ENCODE data around the gene APOBEC3A.
A peak's percentile ranks its signal among the peaks of the same experiment; 100 is the strongest.

Gene APOBEC3A

GRCh38 chr22:38957046-38957770 is at the start of gene APOBEC3A:
Gene APOBEC3A, plus strand, starts transcription at chr22:38957609. Its CDS starts 83 bp downstream, at chr22:38957692.
- DNase-seq (ENCODE audit: low spot score), result peak; percentile 43

- no peak for DNase-seq (ENCODE audit: low spot score)
Measured at GRCh38 chr22:38907767-38908166, 49.6 kb upstream of the APOBEC3A start.

DNA sequence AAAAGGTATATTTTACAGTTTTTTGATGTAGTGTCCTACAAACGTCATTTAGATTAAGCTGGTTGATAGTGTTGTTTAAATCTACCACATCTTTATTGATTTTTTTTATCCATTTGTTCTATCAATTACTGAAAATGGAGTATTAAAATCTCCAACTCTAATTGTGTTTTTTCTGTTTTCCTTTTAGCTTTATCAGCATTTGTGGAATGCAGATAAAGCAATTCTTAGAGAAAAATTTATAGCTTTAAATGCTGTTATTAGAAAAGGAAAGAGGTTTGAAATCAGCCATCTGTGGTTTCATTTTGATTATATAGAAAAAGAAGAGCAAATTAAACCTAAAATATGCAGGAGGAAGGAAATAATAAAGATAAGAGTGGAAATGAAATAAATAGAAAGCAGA is 46.0 kb upstream of the APOBEC3A start:
- no peak for DNase-seq (ENCODE audit: low spot score)

- no peak for DNase-seq (ENCODE audit: low spot score)
Measured at GRCh38 chr22:38919631-38920190, 37.7 kb upstream of the APOBEC3A start.

- DNase-seq (ENCODE audit: low spot score), result peak; percentile 65
Measured at GRCh38 chr22:38921120-38921519, 36.3 kb upstream of the APOBEC3A start.

DNA sequence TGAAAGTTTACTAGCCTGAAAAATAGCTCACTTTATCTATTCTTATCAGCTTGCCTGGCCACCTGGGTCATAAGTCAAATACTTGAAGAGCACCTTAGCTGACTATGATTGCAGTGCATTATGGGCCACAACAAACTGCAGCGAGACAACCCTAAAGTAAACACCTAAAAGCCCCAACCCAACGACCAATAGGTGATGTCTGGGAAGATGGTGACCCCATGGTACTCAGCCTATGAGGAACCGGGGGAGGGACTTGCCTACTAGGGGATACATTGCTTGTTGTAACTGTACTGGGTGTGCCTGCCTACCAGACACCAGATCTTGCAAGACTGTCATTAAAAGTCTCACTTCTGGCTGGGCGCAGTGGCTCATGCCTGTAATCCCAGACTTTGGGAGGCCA is 35.6 kb upstream of the APOBEC3A start:
- DNase-seq (ENCODE audit: low spot score), result no peak

- DNase-seq (ENCODE audit: low spot score), result peak; percentile 91
Measured at GRCh38 chr22:38923463-38924346, 33.7 kb upstream of the APOBEC3A start.

DNA sequence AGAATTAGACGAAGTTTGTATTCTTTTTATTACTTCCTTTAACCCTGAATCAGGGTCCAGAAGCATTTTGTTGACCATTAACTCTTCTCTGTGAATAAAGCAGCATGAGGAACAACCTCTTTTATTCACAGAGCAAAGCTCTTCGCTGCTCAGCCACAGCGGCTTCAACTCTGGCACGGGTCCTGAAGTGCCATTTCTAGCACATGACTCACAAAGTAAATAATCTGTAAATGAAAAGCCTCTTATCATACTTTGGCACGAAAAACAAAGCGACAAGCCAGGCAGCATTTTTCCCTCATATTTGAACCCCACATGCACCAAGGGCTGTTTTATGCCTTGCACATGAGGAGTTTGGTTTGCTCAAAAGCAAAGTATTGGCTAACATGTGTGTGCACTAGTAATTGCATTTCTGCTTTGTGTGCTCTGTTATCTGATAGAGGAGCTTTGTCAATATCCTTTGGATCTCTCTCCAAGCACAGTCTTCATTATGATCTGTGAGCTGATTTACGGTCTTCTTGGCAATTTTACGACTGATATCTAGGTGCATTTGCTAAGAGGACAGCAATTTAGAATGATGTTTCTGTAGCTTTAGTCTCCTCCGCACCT is 33.0 kb upstream of the APOBEC3A start:
- DNase-seq (ENCODE audit: low spot score), result peak; percentile 94

GRCh38 chr22:38925571-38926041 is 31.8 kb upstream of the APOBEC3A start:
- DNase-seq (ENCODE audit: low spot score), result peak; percentile 83

DNA sequence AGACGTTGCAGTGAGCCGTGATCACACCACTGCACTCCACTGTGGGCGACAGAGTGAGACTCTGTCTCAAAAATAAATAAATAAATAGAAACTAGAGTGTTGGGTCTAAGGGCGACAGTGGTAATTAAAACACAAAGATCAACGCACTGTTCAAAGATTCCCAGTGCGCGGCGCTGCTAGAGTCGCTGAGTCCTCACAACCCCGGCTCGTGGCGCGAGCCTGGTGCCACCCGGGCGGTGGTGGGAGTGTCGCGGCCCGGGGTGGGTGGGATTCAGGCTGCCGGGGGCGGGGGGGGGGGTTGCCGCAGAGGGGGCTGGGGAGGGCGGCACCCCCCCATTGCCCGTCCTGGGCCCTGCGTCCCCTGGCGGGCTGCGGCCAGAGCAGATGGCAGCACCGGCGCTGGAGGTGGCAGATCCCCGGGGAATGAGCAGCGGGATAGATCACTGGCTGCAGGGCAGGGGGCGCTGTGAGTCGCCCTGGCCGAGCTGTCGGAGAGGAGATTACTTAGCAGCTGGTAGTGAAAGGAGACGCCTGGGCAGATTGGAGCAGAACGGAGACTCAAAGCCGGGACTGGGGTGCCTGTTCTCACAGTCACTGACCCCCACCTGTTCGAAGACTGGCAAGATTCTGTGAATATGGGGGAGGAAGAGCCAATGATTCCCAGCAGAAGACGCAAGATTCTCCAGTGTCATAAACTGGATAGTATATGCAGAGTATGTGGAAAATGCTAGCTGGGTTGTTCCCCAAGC is 30.2 kb upstream of the APOBEC3A start:
- peak; percentile 78 for DNase-seq (ENCODE audit: low spot score)

DNA sequence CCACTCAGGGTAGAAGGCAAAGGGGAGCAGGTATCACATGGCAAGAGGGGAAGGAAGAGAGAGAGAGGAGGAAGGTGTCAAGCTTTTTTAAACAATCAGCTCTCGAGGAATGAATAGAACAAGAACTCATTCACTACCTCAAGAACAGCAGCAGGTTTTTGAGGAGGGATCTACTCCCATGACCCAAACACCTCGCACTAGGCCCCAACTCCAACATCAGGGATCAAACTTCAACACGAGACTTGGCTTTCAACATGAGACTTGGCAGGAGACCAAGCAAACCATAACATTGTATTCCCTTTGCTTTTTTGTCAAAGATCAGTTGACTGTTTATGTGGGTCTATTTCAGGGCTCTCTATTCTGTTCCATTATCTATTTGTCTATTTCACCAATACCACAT is 26.9 kb upstream of the APOBEC3A start:
- no peak for DNase-seq (ENCODE audit: low spot score)

- peak; percentile 72 for DNase-seq (ENCODE audit: low spot score)
Measured at GRCh38 chr22:38935023-38935422, 22.4 kb upstream of the APOBEC3A start.

DNA sequence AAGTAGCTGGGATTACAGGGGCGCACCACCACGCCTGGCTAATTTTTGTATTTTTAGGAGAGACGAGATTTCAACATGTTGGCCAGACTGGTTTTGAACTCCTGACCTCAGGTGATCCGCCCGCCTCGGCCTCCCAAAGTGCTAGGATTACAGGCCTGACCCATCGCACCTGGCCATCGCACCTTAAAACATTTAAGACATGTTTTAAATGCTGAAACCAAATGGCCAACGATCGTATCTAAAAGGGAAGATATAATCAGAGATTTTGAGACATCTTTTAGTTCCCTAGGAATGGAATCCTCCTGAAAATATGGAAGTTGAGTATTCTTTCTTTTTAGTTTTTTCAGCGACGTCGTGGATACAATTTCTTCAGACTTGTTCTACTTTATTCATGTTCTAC is 21.8 kb upstream of the APOBEC3A start:
- no peak for DNase-seq (ENCODE audit: low spot score)

DNA sequence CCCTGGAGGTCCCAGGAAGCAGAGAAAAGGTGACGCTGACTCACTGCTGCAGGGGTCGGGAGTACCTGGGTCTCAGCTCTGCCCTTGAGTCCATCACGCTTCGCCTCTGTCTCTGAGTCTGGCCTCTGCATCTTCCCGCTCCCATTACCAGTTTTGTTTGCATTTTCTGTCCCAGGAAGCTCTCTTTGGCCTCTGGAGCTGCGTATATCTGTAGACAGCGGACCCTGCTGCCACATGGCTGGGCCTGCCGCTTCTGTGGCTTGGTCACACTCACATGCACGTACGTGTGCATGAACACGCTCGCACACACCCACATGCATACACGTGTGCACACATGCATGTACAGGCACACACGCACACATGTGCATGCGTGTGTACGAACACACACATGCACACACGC is 20.8 kb upstream of the APOBEC3A start:
- DNase-seq (ENCODE audit: low spot score), result no peak

GRCh38 chr22:38937036-38937435 is 20.4 kb upstream of the APOBEC3A start:
- no peak for DNase-seq (ENCODE audit: low spot score)

DNA sequence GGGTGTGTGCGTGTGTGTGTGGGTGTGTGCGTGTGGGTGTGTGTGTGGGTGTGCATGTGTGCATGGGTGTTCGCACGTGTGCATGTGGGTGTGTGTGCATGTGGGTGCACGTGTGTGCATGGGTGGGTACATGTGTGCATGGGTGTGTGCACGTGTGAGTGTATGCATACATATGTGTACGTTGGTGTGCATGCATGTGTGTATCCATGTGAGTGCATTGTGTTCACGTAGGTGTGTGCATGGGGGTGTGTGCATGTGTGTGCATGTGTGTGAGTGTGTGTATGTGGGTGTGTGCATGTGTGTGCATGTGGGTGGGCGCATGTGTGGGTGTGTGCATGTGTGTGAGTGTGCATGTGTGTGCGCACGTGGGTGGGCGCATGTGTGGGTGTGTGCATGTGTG is 19.9 kb upstream of the APOBEC3A start:
- DNase-seq (ENCODE audit: low spot score), result no peak

- no peak for DNase-seq (ENCODE audit: low spot score)
Measured at GRCh38 chr22:38938221-38938620, 19.2 kb upstream of the APOBEC3A start.

DNA sequence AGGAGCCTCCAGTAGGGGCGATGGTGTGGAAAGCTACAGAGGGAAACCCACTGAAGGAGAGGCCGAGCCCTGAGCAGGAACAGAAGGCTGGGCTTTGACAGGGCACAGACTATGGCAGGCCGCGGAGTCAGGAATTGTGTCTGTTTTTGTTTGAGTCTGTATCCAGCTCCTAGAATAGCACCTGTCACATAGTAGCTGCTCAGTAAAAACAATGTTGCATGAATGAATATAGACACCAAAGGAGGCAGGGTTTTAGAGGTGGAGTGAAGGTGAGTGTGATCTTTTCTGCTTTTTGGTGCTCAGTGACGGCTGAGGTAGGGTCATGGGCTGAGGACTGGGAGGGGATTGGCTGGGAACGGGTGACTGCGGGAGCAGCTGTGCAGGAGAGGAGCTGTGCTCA is 18.5 kb upstream of the APOBEC3A start:
- no peak for DNase-seq (ENCODE audit: low spot score)

DNA sequence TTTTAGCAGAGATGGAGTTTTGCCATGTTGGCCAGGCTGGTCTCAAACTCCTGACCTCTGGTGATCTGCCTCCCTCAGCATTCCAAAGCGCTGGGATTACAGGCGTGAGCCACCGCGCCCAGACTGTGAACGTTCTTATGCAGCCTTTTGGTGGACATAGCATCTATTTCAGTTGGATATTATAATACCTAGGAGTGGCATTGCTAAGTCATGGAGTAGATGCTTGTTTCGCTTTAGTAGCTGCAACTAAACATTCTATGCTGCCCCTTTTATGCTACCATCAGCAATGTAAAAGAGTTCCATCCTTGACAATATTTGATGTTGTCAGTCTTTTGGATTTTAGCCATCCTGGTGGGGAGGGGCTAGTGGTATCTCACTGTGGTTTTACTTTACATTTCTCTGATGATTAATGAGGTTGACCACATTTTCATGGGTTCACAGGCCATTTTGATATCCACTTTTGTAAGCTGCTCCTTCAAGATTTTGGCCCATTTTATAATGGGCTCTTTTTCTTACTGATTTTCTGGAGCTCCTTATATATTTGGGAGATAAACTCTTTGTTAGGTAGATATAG is 16.5 kb upstream of the APOBEC3A start:
- DNase-seq (ENCODE audit: low spot score), result no peak

DNA sequence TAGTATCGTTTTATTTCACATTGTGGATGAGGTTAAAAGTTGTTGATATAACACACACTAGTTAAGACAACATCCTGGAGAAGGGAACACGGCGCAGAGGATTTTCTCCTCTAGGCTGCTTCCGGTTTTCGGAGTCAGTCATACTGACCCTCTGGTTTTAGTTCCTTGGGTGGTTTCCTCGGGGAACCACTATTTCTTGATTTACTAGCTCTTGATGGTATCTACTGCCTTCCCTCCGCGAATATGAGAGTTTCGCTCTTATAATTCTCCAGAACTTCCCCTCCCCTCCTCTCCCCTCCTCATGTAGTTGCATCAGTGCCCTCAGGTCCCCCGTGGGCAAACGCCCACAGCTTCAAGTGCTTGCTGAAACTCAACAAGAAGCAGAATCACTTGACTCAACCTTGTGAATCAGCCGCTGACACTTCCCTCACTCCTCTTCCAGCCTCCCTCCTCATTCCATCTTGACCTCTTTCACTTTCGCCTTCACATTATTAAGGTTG is 15.9 kb upstream of the APOBEC3A start:
- DNase-seq (ENCODE audit: low spot score), result no peak

- no peak for DNase-seq (ENCODE audit: low spot score)
Measured at GRCh38 chr22:38942702-38943101, 14.7 kb upstream of the APOBEC3A start.
